Parathyroid adenoma (tissue), 2 donors: ENCODE data around the gene FRMD5.

ENCODE experiments used
- H2AFZ ChIP-seq: fragments of 300-600 bp; sonication (generic); one replicate; pipeline ENCODE4 v1.7.0; 2017; ENCODE audit warnings: antibody characterized with exemption, mild to moderate bottlenecking
- H3K27ac ChIP-seq: fragments of 300-600 bp; sonication (generic); one replicate; pipeline ENCODE4 v1.7.0; 2017
- H3K27me3 ChIP-seq: fragments of 300-600 bp; sonication (generic); one replicate; pipeline ENCODE4 v1.7.0; 2017; ENCODE audit warnings: low read length; ENCODE audit not compliant: control insufficient read depth, insufficient read depth
- H3K36me3 ChIP-seq: fragments of 300-600 bp; sonication (generic); one replicate; pipeline ENCODE4 v1.7.0; 2017; ENCODE audit warnings: low read length; ENCODE audit not compliant: control insufficient read depth, insufficient read depth
- H3K4me1 ChIP-seq: fragments of 300-600 bp; sonication (generic); one replicate; pipeline ENCODE4 v1.7.0; 2017; ENCODE audit warnings: control low read depth
- H3K4me2 ChIP-seq: fragments of 300-600 bp; sonication (generic); one replicate; pipeline ENCODE4 v1.7.0; 2017; ENCODE audit warnings: low read length
- H3K4me3 ChIP-seq: fragments of 300-600 bp; sonication (generic); one replicate; pipeline ENCODE4 v1.7.0; 2017; ENCODE audit warnings: low read depth, low read length
- H3K79me2 ChIP-seq: fragments of 300-600 bp; sonication (generic); one replicate; pipeline ENCODE4 v1.7.0; 2017; ENCODE audit warnings: control low read depth
- H3K9ac ChIP-seq: fragments of 300-600 bp; sonication (generic); one replicate; pipeline ENCODE4 v1.7.0; 2017; ENCODE audit warnings: mild to moderate bottlenecking
- H3K9me3 ChIP-seq: fragments of 300-600 bp; sonication (generic); one replicate; pipeline ENCODE4 v1.7.0; 2017; ENCODE audit warnings: low read length; ENCODE audit not compliant: control insufficient read depth
- CTCF ChIP-seq: fragments of 300-600 bp; sonication (generic); IDR thresholded peaks from one replicate; pipeline ENCODE4 v1.7.0; 2017; ENCODE audit warnings: antibody characterized with exemption, mild to moderate bottlenecking
- donor health status: primary hyperparathyroidism.

FRMD5 gene

GRCh38 chr15:44068347-44068746 lies 126.7 kb downstream of the FRMD5 start:
- no peaks in the 10 kb centered on the region for H3K79me2 ChIP-seq
- no peak overlapping the region for H3K27ac ChIP-seq
- H3K9ac ChIP-seq: no peak overlapping the region
- H3K27me3 ChIP-seq: no peaks in the 10 kb centered on the region
- no peak for TF ChIP-seq CTCF
- H3K4me3 ChIP-seq: no peak overlapping the region
- no peaks in the 10 kb centered on the region for H3K4me1 ChIP-seq
- no peak overlapping the region for H2AFZ ChIP-seq
- H3K9me3 ChIP-seq: no peaks in the 10 kb centered on the region
- no peak overlapping the region for H3K4me2 ChIP-seq
- H3K36me3 ChIP-seq: no peaks in the 10 kb centered on the region

- peak overlapping the region; percentile 57 for H2AFZ ChIP-seq
- no peaks in the 10 kb centered on the region for H3K79me2 ChIP-seq
- no peaks in the 10 kb centered on the region for H3K27me3 ChIP-seq
- H3K36me3 ChIP-seq: no peaks in the 10 kb centered on the region
- no peak overlapping the region for H3K9ac ChIP-seq
- no peaks in the 10 kb centered on the region for H3K4me1 ChIP-seq
- no peaks in the 10 kb centered on the region for H3K9me3 ChIP-seq
- peak overlapping the region; percentile 36 for H3K27ac ChIP-seq
- TF ChIP-seq CTCF: peak; percentile 73
- H3K4me2 ChIP-seq: no peak overlapping the region
- no peak overlapping the region for H3K4me3 ChIP-seq
Observed at GRCh38 chr15:44066211-44066827, 128.8 kb downstream of the FRMD5 start.

- TF ChIP-seq CTCF: no peak
- no peak overlapping the region for H3K4me3 ChIP-seq
- H3K27me3 ChIP-seq: no peaks in the 10 kb centered on the region
- H3K9me3 ChIP-seq: no peaks in the 10 kb centered on the region
- H3K4me2 ChIP-seq: no peak overlapping the region
- H3K36me3 ChIP-seq: no peaks in the 10 kb centered on the region
- H3K79me2 ChIP-seq: no peaks in the 10 kb centered on the region
- H2AFZ ChIP-seq: no peak overlapping the region
- H3K9ac ChIP-seq: no peak overlapping the region
- no peaks in the 10 kb centered on the region for H3K4me1 ChIP-seq
- H3K27ac ChIP-seq: no peak overlapping the region
Observed at GRCh38 chr15:44064706-44065105, 130.4 kb downstream of the FRMD5 start.

- no peaks in the 10 kb centered on the region for H3K4me1 ChIP-seq
- H3K27ac ChIP-seq: no peak overlapping the region
- no peak for TF ChIP-seq CTCF
- H3K9ac ChIP-seq: no peak overlapping the region
- no peak overlapping the region for H2AFZ ChIP-seq
- H3K4me3 ChIP-seq: no peak overlapping the region
- no peak overlapping the region for H3K4me2 ChIP-seq
- H3K27me3 ChIP-seq: no peaks in the 10 kb centered on the region
- no peaks in the 10 kb centered on the region for H3K9me3 ChIP-seq
- H3K36me3 ChIP-seq: no peaks in the 10 kb centered on the region
- H3K79me2 ChIP-seq: no peaks in the 10 kb centered on the region
Observed at GRCh38 chr15:44058126-44058525, 136.9 kb downstream of the FRMD5 start.

GRCh38 chr15:44045661-44046060 lies 149.4 kb downstream of the FRMD5 start:
- H3K79me2 ChIP-seq: no peaks in the 10 kb centered on the region
- no peaks in the 10 kb centered on the region for H3K4me1 ChIP-seq
- no peak overlapping the region for H2AFZ ChIP-seq
- H3K27me3 ChIP-seq: no peaks in the 10 kb centered on the region
- no peak overlapping the region for H3K9ac ChIP-seq
- no peak overlapping the region for H3K27ac ChIP-seq
- no peak for TF ChIP-seq CTCF
- H3K4me3 ChIP-seq: no peak overlapping the region
- no peaks in the 10 kb centered on the region for H3K36me3 ChIP-seq
- H3K4me2 ChIP-seq: no peak overlapping the region
- H3K9me3 ChIP-seq: no peaks in the 10 kb centered on the region
